Aorta (tissue), 5 donors: Measurements from ENCODE around the gene KRT8. TPM values are rescaled to one million over a fixed set of nuclear protein-coding genes. Genes with fewer than 3 reads are reported as not detected.

ENCODE experiments used
- ATAC-seq: fragments of 200-7000 bp; cut with Tn5 transposase; one replicate; pipeline ENCODE4 v1.9.1; 2022; ENCODE audit warnings: moderate library complexity; ENCODE audit not compliant: low FRiP score
- DNase-seq, 2 donors: peaks; one replicate each; pipeline ENCODE4 v3.0.0-alpha.2; 2020
- H3K27ac ChIP-seq, 2 donors: one replicate each; pipeline ENCODE4 v1.5.1; 2013; ENCODE audit warnings: low read length in 2 of 2, mild to moderate bottlenecking in 2 of 2, moderate library complexity in 2 of 2, control low read depth in 1 of 2, inconsistent platforms in 1 of 2, low read depth in 1 of 2
- H3K27me3 ChIP-seq, 2 donors: one replicate each; pipeline ENCODE4 v1.6.1; 2013; ENCODE audit warnings: control low read depth in 1 of 2, low read length in 1 of 2, mild to moderate bottlenecking in 1 of 2, moderate library complexity in 1 of 2; ENCODE audit not compliant: insufficient read depth in 2 of 2, control insufficient read depth in 1 of 2
- H3K36me3 ChIP-seq, 2 donors: one replicate each; pipeline ENCODE4 v1.6.1; 2013; ENCODE audit warnings: control low read depth in 1 of 2, low read length in 1 of 2, mild to moderate bottlenecking in 1 of 2; ENCODE audit not compliant: insufficient read depth in 2 of 2, control insufficient read depth in 1 of 2
- H3K4me1 ChIP-seq, 2 donors: one replicate each; pipeline ENCODE4 v1.6.1; 2013; ENCODE audit warnings: low read length in 2 of 2, control low read depth in 1 of 2, mild to moderate bottlenecking in 1 of 2, moderate library complexity in 1 of 2; ENCODE audit not compliant: insufficient read depth in 2 of 2, control insufficient read depth in 1 of 2
- H3K4me3 ChIP-seq, 2 donors: one replicate each; pipeline ENCODE4 v1.5.1; 2013; ENCODE audit warnings: low read length in 2 of 2, control low read depth in 1 of 2, mild to moderate bottlenecking in 1 of 2
- H3K9me3 ChIP-seq: one replicate; pipeline ENCODE4 v1.6.1; 2013; ENCODE audit warnings: mild to moderate bottlenecking, low read length; ENCODE audit not compliant: control insufficient read depth
- WGBS, 2 donors: extraction: QIAGEN DNeasy Blood & Tissue Kit; methylation state at CpG; one replicate each; pipeline ENCODE4 v1.1.7; 2013; 5-methylcytosine and 5-hydroxymethylcytosine counted together
- intact Hi-C, 2 donors: fragments of 100-400 bp; cut with DNase I; formaldehyde crosslinking; loops; one replicate each; pipeline versions ENCODE4 v1.14.2 to v1.15.0; 2022
- polyA plus RNA-seq, 2 donors: library from polyadenylated mRNA; stranded (reverse); fragments of 200-250 nt; gene quantifications; one replicate each; pipeline ENCODE4 v1.2.3, GENCODE V29; 2013
- total RNA-seq, 2 donors: library from RNA; stranded (reverse); fragmentation: NEBNext Ultra II Directional; extraction: Animal tissue kit (Norgen Biotek cat#: 25700); gene quantifications; one replicate each; pipeline ENCODE4 v1.2.1, GENCODE V29; 2021
- donor health status: healthy with polysubstance abuse.
- donor health status: Bipolar disorder and iron deficiency.
- donor health status: DM: no; HTN: no; CAD: no.
- donor health status: DM: no; HTN: no; CAD: no.
- donor health status: DM: yes; HTN: yes; CAD: no.

Gene KRT8
- total and polyA plus RNA-seq, 4 donors, result 34.5 to 323 (median 70.6) TPM

DNA sequence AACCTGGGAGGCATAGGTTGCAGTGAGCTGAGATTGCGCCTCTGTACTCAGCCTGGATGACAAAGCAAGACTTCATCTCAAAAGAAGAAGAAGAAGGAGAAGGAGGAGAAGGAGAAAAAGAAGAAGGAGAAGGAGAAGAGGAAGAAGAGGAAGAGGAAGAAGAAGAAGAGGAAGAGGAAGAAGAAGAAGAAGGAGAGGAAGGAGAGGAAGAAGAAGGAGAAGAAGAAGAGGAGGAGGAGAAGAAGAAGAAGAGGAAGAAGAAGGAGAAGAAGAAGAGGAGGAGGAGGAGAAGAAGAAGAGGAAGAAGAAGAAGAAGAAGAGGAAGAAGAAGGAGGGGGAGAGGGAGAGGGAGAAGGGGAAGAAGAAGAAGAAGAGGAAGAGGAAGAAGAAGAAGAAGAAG lies 12.9 kb upstream of the KRT8 start:
- ATAC-seq, result no peak
- Histone ChIP-seq H3K27ac (no peak overlapping the region), H3K36me3 (no peaks in the 10 kb centered on the region), H3K9me3 (no peaks in the 10 kb centered on the region), H3K27me3 (no peaks in the 10 kb centered on the region), H3K4me1 (no peaks in the 10 kb centered on the region), H3K4me3 (no peak overlapping the region)
- DNase-seq, result no peak
- 96 to 100% methylated on average over 1 of the region's 1 CpG for WGBS, 2 donors
- intact Hi-C loops, result no loop called here

DNA sequence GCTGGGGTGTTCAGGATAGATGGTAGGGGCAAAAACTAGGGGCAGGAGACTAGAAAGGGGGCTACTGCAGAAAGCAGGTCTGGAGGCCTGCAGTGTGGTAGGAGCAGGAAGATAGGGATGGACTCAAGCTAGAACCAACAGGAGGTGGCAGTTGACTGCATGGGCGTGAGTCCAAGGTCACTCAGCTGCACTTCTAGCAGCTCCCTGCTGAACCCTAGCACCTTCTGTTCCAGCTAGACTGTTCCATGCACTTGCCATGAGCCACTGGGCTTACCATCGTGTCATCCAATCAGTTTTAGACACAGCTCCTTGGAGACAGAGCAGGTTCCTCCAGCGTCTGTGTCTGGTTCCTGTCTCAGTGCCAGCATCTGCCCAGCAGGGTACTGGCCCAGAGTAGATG lies 11.3 kb upstream of the KRT8 start:
- intact Hi-C loops, result no loop called here
- DNase-seq (no peak), ATAC-seq (no peak)
- Histone ChIP-seq H3K9me3 (no peaks in the 10 kb centered on the region), H3K27me3 (no peaks in the 10 kb centered on the region), H3K27ac (no peak overlapping the region), H3K36me3 (no peaks in the 10 kb centered on the region), H3K4me3 (no peak overlapping the region), H3K4me1 (no peaks in the 10 kb centered on the region)
- 60 to 70% methylated on average over 3 of the region's 3 CpGs for WGBS, 2 donors

DNA sequence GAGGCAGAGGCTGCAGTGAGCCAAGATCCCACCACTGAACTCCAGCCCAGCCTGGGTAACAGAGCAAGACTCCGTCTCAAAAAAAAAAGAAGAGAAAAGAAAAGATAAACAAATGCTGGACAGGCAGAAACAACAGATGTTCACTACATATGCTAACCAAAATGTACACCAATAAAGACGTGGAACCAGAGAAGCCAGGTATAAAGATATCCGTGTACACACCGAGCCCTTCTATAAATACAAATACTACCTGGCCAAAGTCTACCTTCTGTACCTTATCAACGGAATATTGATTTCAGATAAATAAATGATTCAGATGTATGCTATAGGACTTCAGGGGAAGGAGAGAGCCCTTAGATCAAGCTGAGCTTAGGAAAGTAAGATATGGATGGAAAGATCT lies 10.8 kb upstream of the KRT8 start:
- intact Hi-C loops, result no loop called here
- Histone ChIP-seq H3K4me1 (no peaks in the 10 kb centered on the region), H3K27ac (no peak overlapping the region), H3K9me3 (no peaks in the 10 kb centered on the region), H3K4me3 (no peak overlapping the region), H3K27me3 (no peaks in the 10 kb centered on the region), H3K36me3 (no peaks in the 10 kb centered on the region)
- DNase-seq (no peak), ATAC-seq (no peak)
- 86 to 87% methylated on average over 5 of the region's 5 CpGs for WGBS, 2 donors

DNA sequence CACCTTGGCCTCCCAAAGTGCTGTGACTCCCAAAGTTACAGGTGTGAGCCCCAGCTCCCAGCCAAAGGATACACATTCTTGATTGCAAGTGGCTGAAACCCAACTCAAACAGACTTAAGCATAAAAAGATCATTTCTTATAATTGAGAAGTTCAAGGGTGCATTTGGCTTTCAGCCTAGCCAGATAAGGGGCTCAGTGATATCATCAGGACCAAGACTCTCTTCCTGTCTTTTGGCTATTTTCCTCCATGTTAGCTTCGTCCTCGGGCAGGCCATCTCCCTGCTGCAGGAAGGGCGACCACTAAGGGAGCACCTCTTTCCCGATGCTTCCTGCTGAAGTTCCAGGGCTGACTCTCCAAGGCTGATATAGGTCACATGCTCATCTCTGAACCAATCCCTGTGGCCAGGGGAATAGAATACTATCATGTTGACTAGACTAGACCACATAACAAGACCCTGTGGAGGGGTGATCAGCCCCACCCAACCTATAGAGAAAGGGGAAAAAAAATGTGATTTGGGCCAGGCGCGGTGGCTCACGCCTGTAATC lies 9.8 kb upstream of the KRT8 start:
- WGBS, 2 donors, result 84 to 86% methylated on average over 7 of the region's 7 CpGs

DNA sequence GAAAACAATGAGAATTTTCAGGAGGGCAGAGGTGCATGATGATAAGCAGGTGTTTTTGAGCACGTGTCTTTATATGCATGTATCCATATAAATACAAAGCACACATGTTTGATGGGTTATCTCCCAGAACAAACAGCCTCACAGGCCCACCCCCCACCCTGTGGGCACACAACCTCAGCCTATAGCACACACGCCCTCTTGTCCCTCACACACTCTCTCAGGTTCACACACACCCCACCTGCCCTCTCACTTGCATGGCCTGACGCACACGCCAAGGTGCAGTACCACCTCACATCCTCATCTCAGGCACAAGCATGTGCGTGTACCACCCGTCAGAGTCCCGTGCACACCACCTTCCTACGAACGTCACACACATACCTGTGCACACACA lies 8.6 kb upstream of the KRT8 start:
- intact Hi-C loops, result no loop called here
- no peaks in the 10 kb centered on the region for H3K9me3 ChIP-seq
- DNase-seq, result no peak
- no peaks in the 10 kb centered on the region for H3K4me1 ChIP-seq
- WGBS, 2 donors, result 93 to 95% methylated on average over 9 of the region's 9 CpGs
- H3K27ac ChIP-seq, result no peak overlapping the region
- H3K4me3 ChIP-seq, result no peak overlapping the region
- H3K36me3 ChIP-seq, result no peaks in the 10 kb centered on the region
- H3K27me3 ChIP-seq, result no peaks in the 10 kb centered on the region
- ATAC-seq, result no peak

More for the DNA sequence above, 9.8 kb upstream of the KRT8 start:
- no peaks in the 10 kb centered on the region for H3K4me1 ChIP-seq
- intact Hi-C loops, result no loop called here
- no peaks in the 10 kb centered on the region for H3K27me3 ChIP-seq
- H3K9me3 ChIP-seq, result no peaks in the 10 kb centered on the region
- no peak overlapping the region for H3K27ac ChIP-seq
- DNase-seq (no peak), ATAC-seq (no peak)
- H3K4me3 ChIP-seq, result no peak overlapping the region
- no peaks in the 10 kb centered on the region for H3K36me3 ChIP-seq

DNA sequence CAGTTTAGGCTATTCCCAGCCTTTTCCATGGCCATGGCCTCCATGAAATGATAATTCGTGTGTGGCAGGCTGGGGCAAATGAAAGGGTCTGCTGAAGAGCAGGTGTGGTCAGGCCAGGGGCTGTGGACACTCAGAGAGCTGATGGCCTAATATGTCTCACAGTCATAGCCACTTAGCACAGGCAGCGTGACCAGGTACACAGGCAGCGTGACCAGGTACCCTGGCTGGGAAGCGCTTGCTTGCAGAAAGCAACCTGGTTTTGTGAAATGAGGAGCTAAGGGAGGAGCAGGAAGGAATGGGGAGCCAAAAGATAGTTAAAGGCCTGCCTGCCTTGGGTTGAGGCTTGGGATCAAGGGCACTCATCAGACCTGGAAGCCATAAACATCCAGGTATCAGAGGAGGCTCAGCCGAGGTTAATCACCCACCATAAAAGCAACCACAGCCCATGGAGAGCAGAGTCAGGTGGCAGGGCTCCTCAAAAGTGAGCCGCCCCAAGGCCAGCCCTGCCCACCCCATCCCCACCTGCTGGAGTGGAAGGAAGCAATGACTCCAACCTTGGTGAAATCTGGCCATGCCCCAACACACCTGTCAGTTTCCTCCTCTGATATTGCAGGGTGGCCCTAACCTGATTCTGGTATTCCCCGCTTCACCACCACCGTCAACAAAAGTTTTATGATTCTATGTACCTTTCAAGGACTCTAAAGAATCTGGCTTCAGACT lies 8.0 kb upstream of the KRT8 start:
- intact Hi-C loops, result no loop called here
- WGBS, 2 donors, result 94 to 97% methylated on average over 8 of the region's 8 CpGs
- Histone ChIP-seq H3K4me3 (no peak overlapping the region), H3K9me3 (no peaks in the 10 kb centered on the region), H3K27me3 (no peaks in the 10 kb centered on the region), H3K27ac (no peak overlapping the region), H3K4me1 (no peaks in the 10 kb centered on the region), H3K36me3 (no peaks in the 10 kb centered on the region)
- DNase-seq (no peak), ATAC-seq (no peak)

DNA sequence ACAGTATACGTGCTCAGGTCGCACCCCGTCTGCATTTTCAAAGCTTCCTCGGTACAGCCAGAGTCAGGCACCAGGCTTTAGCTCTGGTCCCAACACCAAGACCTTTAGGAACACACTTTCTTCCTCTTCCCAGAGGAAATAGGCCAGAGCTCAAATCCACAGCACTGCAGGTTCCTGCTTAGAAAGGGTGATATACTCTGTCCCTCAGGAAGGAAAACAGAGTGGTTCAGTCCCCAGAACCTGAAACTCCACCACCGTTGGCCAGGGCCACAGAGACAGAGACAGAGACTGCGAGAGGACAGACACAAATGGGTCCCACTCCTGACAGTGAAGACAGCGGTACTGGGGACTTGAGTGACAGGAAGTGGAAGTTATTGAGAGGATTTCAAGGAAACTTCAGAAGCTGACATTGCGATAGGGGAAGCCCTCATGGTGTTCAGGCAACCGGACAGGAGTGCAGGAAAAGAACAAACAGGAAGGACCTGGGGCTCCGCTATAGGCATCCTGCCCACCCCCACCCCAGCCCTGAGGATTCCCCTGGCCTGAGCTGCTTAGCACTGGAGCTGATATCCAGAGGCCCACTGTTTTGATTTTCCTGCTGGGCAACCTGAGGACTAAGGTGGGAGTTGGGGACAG lies 5.5 kb upstream of the KRT8 start:
- ATAC-seq (no peak), DNase-seq (no peak)
- Histone ChIP-seq H3K4me3 (no peak overlapping the region), H3K27ac (no peak overlapping the region), H3K36me3 (no peaks in the 10 kb centered on the region), H3K4me1 (no peaks in the 10 kb centered on the region), H3K27me3 (no peaks in the 10 kb centered on the region), H3K9me3 (no peaks in the 10 kb centered on the region)
- intact Hi-C loops, result no loop called here
- 84 to 88% methylated on average over 10 of the region's 10 CpGs for WGBS, 2 donors

DNA sequence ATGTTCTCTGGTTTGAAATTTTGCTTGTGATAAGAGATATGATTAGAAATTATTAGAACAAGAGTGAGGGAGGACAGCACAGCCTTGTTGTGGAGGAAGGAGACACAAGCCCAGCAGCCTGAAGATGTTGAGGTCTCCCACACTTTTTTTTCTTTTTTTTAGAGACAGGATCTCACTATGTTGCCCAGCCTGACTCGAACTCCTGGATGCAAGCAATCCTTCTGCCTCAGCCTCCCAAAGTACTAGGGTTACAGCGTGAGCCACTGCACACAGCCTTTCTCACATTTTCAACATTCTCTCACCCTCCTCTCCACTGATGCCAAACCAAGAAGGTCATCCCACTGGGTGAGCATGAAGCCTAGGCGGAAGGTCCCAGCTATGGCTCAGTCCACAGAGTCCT lies 4.9 kb upstream of the KRT8 start:
- WGBS, 2 donors, result 89 to 92% methylated on average over 3 of the region's 3 CpGs
- no peak for DNase-seq
- Histone ChIP-seq H3K27me3 (no peaks in the 10 kb centered on the region), H3K4me1 (no peaks in the 10 kb centered on the region), H3K9me3 (no peaks in the 10 kb centered on the region), H3K27ac (no peak overlapping the region), H3K36me3 (no peaks in the 10 kb centered on the region), H3K4me3 (no peak overlapping the region)
- ATAC-seq, result no peak
- intact Hi-C loops, result no loop called here

DNA sequence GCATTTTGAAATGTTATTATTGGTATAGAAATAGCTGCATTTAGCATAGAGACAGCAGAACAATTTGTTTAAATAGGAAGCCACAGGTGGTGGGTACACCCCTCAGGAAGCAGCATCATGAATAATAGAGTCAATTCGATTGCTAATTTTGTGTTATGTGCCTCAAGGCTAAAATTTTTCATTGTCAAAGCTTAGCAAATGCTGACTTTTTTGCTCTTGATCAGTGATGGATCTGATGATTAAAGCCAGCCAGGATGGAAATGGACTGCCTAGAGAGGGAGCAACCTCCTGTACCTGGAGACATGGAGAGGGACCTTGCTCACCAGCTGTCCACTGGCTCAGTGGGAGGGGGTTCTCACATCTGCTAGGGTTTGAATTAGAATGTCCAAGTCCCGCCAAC lies 4.5 kb upstream of the KRT8 start:
- Histone ChIP-seq H3K27me3 (no peaks in the 10 kb centered on the region), H3K4me1 (no peaks in the 10 kb centered on the region), H3K36me3 (no peaks in the 10 kb centered on the region), H3K27ac (no peak overlapping the region), H3K4me3 (no peak overlapping the region), H3K9me3 (no peaks in the 10 kb centered on the region)
- DNase-seq, result no peak
- ATAC-seq, result no peak
- intact Hi-C loops, result no loop called here
- WGBS, 2 donors, result 81 to 84% methylated on average over 2 of the region's 2 CpGs
